Islet of Langerhans (tissue), 1 donor: ENCODE measurements around the gene CNR2.
"Not testable (repeated sequence)": the region's sequence is repeated elsewhere in the genome, so short reads cannot be mapped to it uniquely, and the experiment has no call there.

Experiments
- FAIRE-seq: peaks from one replicate; lab custom pipeline; 2011; peaks lifted over from hg19 to GRCh38; lab: Jason Lieb, UNC

CNR2 gene

DNA sequence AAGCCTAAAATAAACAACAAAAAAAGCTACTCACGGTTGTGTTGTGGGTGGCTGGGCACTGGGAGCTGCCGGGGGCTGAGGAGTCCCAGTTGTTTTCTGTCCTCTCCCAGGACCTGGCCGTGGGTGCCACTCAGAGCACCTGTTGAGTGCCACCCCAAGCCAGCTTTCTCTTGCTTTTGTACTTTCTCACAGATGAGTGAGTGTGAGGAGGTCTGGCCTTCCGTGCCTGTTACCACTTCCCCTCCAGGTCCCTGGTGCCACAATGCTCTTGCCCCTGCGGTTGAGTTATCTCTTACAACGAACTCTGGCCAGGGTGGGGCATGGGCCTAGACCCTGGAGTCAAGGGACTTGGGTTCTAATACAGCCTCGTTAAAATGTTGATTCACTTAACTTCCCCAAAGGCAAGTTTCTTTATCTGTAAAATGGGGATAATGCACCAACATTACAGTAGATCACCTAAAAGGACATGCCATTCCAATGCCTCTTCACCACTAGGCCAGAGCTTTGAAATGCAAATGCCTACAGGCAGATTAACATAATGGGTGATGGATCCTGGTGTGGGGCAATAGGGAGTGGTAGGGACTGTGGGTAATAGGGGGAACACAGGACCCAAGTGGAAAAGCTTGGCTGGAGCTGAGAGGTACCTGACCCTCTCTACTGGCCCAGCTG is at the start of gene CNR2:
CNR2 (minus strand) TSS at position 151 of the 669 bp plus-strand sequence. CDS start 37,745 bp downstream, outside the sequence.
- FAIRE-seq, result no peak

DNA sequence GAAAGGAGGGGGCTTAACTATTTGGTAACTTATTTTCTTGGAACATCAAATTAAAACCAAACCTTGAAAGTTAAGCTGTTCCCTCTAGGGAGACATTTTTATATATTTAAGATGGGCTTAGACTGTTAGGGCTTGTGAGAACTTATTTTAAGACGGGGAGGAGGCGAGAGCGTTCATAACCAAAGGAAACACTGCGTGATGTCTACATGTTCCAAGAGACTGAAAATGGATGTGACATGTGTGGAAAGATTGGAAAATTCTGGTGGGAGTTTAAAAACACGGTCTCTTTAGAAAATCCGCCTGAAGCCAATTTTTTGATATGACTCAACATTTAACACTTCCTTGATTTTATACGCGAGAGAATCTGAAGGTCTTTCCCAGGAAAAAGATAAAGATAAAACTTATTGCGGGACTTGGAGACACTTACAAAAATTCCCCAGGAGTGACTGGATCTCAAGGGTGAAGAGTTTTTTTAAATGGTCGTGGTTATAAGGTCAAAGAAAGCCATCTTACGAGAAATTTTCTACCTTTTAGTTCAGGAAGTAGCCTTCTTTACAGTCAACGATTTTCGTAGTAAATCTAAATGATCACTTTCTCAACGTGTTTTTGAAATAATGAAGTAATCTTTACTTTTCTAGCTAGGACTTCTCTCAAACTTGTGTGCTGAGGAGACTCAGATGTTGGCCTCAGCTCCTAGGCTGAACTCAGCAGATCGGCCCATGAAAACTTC is 47.3 kb upstream of the CNR2 start:
- FAIRE-seq, result peak; percentile 17

DNA sequence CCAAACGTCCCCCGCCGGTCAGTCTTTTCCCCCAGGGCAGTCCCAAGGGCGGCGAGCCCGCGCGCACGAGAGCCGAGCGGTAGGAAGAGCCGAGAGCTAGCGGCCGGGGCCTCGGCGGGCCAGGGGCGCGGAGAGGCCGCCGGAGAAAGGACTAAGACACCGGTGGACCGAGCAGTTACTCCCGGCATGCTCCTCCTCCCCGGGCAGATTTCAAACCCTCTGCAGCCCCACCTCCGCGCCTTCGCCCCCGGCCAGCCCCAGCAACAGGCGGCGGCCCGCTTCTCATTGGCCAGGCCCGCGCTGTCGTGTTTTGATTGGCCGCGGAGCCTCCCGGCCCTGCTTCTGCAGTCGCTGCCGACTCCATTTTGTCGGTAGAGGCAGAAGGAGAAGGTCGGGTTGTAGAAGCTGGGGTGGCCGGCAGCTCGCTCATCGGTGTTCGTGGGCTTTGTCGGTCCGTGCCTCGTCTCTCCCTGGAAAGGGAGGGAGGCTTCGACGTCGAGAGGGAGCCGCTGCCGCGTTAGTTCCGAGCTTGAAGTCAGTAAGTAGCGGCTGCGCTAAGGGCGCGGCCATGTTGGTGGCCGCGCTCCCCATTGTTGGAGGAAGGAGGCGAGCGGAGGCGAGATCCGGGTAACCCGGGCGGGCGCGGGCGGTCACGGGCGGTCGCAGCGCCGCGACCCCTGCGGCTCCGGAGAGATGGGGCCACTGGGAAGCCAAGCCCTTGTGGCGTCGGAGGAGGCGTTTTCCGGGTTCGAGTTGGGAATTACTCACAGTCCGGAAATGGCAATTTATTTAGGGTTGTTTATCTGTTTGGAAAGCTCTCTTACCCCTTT is 46.5 kb upstream of the CNR2 start, which contains the start of gene PNRC2:
PNRC2 (plus strand) TSS at position 368 of the 830 bp plus-strand sequence. CDS start 1,630 bp downstream, outside the sequence.
- no peak for FAIRE-seq

DNA sequence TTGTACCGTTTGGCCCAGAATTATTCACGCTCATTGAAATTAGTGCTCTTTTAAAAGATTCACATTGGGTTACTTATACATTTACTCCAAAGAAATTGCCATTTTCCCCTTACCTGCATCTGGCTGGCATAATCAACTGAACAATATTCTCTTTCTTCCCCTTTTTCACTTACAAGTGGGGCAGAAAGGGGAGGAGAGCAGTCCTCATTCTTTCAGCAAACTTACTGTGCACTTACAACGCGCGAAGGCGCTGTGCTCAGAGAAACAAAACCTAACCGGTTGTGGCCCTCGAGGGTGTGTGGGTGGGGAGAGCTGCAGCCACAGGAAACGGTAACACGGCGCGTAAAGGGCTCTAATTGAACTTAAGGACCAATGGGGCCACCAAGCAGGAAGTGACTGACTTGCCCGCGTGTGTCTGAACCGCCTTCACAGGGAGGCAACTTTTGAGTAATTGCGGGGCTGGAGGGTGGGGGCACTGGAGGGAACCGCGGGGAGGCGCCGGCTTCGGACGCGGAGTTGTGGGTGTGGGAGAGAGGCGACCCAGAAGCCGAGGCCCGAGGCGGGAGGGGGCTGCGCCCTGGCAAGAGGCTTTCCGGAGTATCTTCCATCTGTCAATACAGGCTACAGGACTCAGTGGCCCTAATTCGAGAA is 45.8 kb upstream of the CNR2 start:
- no peak for FAIRE-seq

DNA sequence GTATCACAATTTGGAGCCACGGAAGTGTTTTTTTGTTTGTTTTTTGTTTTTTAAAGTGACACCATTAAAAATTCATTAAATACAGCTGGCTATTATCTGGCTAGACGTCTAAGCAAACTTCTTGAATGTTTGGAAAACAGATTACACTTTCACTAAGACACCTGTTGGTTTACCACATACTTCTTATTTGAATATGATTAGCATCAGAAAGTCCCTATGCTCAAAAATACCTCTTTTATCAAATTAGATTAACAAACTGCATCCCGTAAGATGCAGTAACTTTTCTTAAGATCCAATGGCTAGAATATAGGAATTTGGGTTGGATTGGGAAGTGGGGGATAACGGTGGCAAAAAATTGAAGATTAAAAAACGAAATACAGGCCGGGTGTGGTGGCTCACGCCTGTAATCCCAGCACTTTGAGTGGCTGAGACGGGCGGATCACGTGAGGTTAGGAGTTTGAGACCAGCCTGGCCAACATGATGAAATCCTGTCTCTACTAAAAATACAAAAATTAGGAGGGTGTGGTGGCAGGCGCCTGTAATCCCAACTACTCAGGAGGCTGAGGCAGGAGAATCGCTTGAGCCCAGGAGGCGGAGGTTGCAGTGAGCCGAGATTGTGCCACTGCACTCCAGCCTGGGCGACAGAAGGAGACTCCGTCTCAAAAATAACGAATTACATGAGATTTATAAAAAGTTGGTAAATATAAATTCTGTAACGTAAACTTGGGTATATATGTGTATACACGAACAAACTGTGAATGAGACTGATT is 45.1 kb upstream of the CNR2 start:
- FAIRE-seq, result not testable (repeated sequence)

DNA sequence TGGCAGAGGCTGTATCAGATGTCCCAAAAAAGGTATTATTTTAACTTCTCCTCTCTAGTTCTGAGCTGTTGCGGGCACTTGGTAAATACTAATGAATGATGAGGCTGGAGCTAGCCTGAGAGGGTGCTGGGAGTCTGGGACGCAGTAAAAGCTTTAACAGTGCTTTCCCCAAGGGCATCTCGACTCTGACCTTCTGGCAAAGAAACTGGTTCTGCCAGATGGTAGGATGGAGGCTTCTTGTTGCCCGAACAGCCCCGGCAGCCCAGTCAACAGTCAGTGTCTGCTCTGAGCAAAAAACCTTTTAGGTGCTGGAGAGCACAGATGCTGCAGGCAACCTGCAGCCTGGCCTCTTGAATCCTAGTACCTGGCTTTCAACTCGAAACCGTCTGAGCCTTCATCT is 43.9 kb upstream of the CNR2 start:
- FAIRE-seq, result no peak

DNA sequence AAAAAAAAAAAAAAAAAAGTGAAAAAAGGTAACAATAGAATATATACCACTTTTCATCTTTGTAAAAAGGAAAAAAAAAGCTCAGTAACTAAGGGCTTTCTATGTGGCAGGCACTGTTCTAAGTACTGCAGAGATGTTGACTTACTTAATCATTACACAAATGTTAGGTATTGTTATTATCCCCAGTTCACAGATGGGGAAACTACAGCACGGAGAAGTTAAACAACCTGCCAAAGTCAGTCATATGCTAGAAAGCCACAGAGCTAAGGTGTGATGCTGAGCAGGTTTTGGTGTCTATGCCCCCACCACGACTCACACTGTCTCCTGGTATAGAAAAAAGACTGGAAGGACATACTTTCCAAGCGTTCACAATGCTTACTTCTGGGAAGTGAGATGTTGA is 39.9 kb upstream of the CNR2 start:
- FAIRE-seq, result no peak

DNA sequence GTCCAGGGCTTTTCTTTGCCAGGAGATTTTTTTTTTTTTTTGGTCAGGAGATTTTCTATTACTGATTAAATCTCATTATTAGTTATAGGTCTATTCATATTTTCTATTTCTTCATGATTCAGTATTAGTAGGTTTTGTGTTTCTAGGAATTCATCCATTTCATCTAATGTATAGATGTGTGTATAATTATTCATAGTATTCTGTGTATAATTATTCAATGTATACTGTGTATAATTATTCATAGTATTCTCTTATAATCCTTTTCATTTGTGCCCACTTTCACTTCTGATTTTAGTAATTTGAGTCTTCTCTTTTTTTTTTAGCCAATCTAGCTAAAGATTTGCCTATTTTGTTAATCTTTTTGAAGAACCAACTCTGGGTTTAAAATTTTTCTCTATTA is 34.2 kb upstream of the CNR2 start:
- no peak for FAIRE-seq

DNA sequence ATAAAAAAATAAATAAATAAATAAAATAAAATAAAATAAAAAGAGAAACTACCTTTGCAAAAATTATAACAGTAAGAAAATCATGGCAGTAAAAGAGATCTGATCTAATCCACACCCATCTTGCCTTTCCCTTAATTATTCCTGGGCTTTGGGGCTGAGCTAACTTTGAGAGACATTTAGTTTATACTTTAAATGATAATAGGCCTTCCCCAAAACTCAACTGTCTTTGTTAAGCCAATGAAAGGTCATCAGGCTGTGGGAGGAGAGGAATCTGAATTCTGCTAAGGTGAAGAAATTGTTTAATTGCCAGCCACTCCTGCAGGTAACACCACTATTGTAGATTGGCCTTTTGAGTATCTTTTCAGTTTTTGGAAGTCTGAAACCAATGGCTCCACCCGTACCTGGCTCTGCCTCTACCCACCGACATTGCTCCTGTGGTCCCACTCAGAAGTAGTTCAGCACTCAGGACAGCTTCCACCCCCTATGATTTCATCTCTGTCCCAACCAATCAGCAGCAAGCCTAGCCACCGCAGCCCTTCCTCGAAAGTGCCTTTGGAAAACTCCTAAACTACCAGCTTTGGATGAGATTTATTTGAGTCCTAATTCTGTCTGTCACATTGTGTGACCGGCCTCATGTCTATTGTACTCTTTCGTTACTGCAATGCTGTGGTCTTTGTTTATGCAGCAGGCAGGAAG is 23.5 kb upstream of the CNR2 start:
- FAIRE-seq, result no peak

DNA sequence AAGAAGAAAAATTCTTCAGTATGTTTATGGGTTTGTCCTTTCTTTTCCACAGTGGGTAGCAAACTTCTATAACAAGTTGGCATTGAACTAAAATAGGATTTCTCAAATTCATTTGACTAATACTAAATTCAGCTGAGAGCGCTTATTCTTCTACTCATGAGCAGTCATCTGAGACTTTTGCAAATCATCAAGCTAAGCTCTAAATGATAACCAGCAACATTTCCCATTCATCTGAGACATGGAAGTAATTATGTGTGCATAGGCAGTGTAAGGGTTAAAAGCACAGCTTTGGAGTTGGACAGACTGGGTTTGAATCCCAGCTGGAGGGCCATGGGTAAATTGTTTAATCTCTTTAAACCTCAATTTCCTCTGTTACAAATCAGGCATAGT is 18.3 kb upstream of the CNR2 start:
- FAIRE-seq, result no peak

DNA sequence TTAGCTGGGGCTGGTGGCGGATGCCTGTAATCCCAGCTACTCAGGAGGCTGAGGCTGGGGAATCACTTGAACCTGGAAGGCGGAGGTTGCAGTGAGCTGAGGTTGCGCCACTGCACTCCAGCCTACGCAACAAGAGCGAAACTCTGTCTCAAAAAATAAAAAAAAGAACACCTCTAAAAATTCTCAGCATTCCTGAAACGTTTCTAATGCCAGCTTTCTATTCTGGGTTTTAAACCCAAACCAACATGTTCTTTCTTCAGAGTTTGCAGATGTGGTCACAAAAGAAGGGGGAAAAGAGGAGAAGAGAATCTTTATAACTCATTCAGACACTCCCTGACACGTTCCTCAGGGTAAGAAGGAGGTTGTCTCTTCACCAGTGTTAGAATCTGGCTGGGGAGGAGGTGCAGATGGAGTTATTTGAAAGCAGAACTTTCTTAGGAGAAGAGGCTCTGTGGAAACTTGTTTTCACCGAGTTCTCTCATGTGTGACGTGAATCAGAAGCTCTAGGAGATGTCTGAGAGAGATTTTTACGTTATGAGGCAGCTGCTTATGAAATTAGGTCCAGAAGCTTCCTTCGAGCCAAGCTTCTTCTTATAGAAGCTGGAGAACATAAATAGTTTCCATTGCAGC is 17.8 kb upstream of the CNR2 start:
- no peak for FAIRE-seq

DNA sequence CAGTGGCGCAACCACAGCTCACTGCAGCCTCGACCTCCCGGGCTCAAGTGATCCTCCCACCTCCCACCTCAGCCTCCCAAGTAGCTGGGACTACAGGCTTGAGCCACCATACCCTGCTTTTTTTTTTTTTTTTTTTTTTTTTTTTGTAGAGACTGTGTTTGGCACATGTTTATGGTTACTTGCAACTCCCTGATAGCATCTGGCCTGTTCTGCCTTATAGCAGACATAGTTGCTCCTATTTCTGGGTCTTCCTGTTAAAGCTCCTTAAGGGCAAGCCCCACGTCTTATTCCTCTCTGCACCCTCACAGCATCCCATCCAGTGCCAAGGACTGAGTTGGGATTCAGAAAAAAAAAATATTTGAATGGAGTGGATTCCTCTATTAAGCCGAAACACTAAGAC is 17.1 kb upstream of the CNR2 start:
- FAIRE-seq, result no peak

DNA sequence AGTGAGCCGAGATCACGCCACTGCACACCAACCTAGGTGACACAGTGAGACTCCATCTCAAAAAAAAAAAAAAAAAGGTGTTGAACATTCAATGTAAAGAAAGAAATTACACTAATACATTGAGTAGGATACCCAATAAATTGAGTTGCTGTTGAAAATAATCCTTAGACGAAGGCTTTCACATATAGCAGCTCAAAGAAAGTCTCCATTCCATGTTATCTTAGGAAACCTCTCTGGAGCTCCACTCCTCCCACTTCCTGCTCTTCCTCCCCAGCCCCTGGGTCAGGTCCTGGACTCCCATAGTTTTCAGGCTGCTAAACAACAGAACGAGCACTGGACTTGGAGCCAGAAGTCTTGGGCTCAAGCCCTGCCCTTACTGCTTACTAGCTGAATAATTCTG is 15.6 kb upstream of the CNR2 start:
- no peak for FAIRE-seq

DNA sequence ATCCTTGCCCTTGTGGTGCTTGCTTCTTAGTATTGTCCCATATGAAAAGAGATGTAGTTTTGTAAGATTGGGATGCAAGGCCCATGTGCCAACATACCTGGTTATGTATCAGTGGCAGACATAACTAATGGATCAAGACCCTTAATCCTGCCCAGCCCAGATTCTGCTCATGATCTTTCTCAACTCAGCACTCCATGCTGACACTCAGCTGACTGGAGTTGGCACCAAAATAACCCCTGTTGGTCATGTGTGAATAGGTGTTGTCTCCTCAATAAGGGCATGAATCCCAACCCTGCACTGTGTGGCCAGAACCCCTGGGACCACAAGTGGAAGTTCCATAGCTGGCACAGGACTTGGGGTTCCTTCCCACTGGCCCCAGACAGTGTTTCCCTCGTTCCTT is 13.9 kb upstream of the CNR2 start:
- no peak for FAIRE-seq

DNA sequence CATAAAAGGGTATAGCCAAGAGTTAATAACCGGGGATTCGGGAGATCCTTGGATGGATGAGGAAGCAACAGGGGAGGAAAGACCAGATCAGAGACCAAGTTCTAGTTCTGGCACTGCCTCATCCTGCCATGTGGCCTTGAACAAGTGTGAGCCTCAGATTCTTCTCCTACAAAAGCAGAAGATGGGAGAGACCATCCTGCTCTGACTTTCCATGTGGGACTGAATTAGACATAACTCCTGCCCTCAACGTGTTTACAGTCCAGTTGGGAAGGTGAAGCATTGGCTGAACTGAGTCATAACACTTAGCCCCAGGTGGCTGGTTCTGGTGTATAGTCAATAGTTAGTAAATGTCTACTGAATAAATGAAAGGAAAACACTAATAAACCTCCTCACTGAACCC is 12.1 kb upstream of the CNR2 start:
- no peak for FAIRE-seq

DNA sequence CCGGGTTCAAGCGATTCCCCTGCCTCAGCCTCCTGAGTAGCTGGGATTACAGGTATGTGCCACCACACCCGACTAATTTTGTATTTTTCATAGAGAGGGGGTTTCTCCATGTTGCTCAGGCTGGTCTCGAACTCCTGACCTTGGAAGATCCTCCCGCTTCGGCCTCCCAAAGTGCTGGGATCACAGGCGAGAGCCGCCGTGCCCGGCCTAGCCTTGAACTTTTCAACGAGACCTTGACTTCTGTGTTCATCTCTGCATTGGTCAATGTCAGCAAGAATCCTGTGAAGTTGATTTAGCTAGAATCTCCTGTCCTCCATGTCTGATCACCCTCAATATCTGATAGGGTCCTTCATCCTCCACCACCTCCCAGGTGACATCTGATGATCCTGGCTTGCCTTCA is 11.4 kb upstream of the CNR2 start:
- FAIRE-seq, result no peak

DNA sequence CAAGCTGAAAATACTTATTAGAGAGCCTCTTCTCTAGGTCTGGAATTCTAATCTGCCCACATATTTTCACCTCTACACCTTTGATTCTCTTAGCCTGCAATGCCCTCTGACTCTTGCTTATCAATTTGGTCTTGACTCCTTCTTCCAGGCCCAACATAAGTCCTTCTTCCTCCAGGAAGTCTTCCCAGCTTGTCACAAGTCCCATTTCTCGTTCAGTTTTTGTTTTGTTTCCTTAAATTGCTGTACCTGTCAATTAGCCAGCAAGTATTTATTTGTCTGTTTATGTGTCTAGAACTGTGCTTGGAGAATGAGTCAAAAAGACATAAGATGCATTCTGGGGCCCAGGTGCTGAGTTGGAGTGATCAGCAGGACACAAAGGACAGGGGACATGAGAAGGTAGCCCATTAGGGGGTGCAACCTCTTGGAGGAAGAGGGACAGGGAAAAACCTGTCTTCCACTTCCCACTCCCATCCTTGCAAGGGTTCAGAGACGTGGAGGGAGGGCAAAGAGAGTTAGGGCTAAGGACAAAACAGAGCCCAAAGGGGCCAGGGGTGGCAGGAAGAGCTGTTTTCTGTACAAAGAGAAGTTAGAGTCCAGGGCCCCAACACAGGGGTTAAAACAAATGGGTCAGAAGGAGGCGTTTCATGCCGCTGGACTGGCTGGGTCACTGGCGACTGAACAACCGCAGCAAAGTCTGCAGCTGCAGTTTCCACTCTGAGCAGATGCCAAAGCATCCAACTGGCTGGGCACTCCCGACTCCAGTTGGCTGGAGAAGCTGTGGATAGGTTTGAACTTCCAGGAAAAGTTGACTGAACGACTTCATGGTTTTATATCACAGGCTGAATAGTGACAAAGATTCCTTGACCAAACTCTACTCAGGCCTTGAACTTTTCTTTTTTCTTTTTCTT is 10.7 kb upstream of the CNR2 start:
- no peak for FAIRE-seq

DNA sequence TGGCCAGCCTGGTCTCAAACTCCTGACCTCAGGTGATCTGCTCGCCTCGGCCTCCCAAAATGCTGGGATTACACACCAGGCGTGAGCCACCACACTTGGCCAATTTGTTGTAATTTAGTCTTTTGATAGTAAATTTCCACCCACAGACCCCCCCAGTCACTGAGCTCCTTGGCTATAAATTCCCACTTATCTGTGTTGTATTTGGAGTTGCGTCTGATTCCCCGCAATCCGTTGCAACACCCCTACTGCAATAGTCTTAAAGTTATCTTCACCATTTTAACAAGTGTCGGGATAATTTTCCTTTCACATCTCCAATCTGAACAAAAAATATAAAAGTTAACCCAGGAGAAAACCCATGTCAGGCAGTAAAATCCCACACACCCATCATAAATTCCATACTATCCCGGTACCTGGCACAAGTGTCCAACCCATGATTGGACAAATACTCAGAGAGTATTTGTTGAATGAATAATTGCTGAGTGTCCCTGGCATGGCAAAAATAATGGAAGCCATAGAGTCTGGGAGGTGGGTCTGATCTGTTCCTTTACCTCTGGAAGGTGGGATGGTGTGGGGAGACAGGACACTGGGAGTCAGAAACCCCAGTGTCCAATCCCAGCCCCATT is 9.3 kb upstream of the CNR2 start:
- FAIRE-seq, result no peak
